Measurements from ENCODE around the gene SELENON.

The SELENON gene

GRCh38 chr1:25795946-25796810 lies 3.8 kb upstream of the SELENON start:
- H3K27me3 ChIP-seq (ENCODE audit: insufficient read depth, poor library complexity, severe bottlenecking) = no peaks in the 10 kb centered on the region
- H3K27ac ChIP-seq (replicated peaks) = no peak overlapping the region
- DNase-seq (ENCODE audit: low read depth in 1 of 2, low spot score in 1 of 2) = no peak
- no peak for TF ChIP-seq REST (IDR thresholded peaks at IDR 0.05; ENCODE audit: insufficient replicate concordance, low read depth)
- no peak for TF ChIP-seq GABPA (IDR thresholded peaks at IDR 0.05; ENCODE audit: low read depth)
- TF ChIP-seq SPI1 (IDR thresholded peaks at IDR 0.05; ENCODE audit: borderline replicate concordance, low read depth) = no peak
- TF ChIP-seq POLR2AphosphoS5 (IDR thresholded peaks at IDR 0.05; ENCODE audit: low read depth) = no peak
- TF ChIP-seq CTCF (IDR thresholded peaks at IDR 0.05; ENCODE audit: insufficient read depth, low read length) = no peak
- H3K4me3 ChIP-seq (replicated peaks; ENCODE audit: insufficient read depth, low read length) = no peak overlapping the region

GRCh38 chr1:25796811-25797458 lies 3.1 kb upstream of the SELENON start:
- DNase-seq (ENCODE audit: low read depth in 1 of 2, low spot score in 1 of 2) = peak; percentile 70 to 83
- Histone ChIP-seq H3K27ac (replicated peaks) (no peak overlapping the region), H3K4me3 (replicated peaks; ENCODE audit: insufficient read depth, low read length) (no peak overlapping the region), H3K27me3 (ENCODE audit: insufficient read depth, poor library complexity, severe bottlenecking) (no peaks in the 10 kb centered on the region)
- TF ChIP-seq GABPA (IDR thresholded peaks at IDR 0.05; ENCODE audit: low read depth) (0 out of 2 replicates have a peak, but pooled peaks have one; percentile 6), CTCF (IDR thresholded peaks at IDR 0.05; ENCODE audit: insufficient read depth, low read length) (peak; percentile 72), POLR2AphosphoS5 (IDR thresholded peaks at IDR 0.05; ENCODE audit: low read depth) (no peak)

- TF ChIP-seq GABPA (IDR thresholded peaks at IDR 0.05; ENCODE audit: low read depth) = no peak
- peak; percentile 47 for TF ChIP-seq CTCF (IDR thresholded peaks at IDR 0.05; ENCODE audit: insufficient read depth, low read length)
- Histone ChIP-seq H3K27ac (replicated peaks) (no peak overlapping the region), H3K27me3 (ENCODE audit: insufficient read depth, poor library complexity, severe bottlenecking) (no peaks in the 10 kb centered on the region), H3K4me3 (replicated peaks; ENCODE audit: insufficient read depth, low read length) (no peak overlapping the region)
- peak in 1 of 2 experiments; percentile 60 for DNase-seq (ENCODE audit: low read depth in 1 of 2, low spot score in 1 of 2)
Observed at GRCh38 chr1:25797939-25798338, 2.1 kb upstream of the SELENON start.

GRCh38 chr1:25798666-25799351 lies 1.2 kb upstream of the SELENON start:
- DNase-seq (ENCODE audit: low read depth in 1 of 2, low spot score in 1 of 2) = no peak
- H3K27ac ChIP-seq (replicated peaks) = no peak overlapping the region
- H3K27me3 ChIP-seq (ENCODE audit: insufficient read depth, poor library complexity, severe bottlenecking) = no peaks in the 10 kb centered on the region
- no peak overlapping the region for H3K4me3 ChIP-seq (replicated peaks; ENCODE audit: insufficient read depth, low read length)
- no peak for TF ChIP-seq REST (IDR thresholded peaks at IDR 0.05; ENCODE audit: insufficient replicate concordance, low read depth)
